ENCODE results near the gene C2CD5.
"Not testable (repeated sequence)": the region's sequence is repeated elsewhere in the genome, so short reads cannot be mapped to it uniquely, and the experiment has no call there.

The C2CD5 gene

GRCh38 chr12:22544038-22544979 lies at the start of gene C2CD5:
C2CD5 (minus strand) TSS chr12:22544542; CDS start chr12:22544150, 392 bp downstream.
- peak; percentile 91 to 92 for DNase-seq

- no peak for DNase-seq
Measured at GRCh38 chr12:22593864-22594263, 49.5 kb upstream of the C2CD5 start.

- no peak for DNase-seq
Measured at GRCh38 chr12:22588817-22589216, 44.5 kb upstream of the C2CD5 start.

GRCh38 chr12:22578328-22578727 lies 34.0 kb upstream of the C2CD5 start:
- no peak for DNase-seq

GRCh38 chr12:22577667-22578066 lies 33.3 kb upstream of the C2CD5 start:
- DNase-seq: no peak

- DNase-seq: no peak
Measured at GRCh38 chr12:22576473-22576872, 32.1 kb upstream of the C2CD5 start.

GRCh38 chr12:22576065-22576464 lies 31.7 kb upstream of the C2CD5 start:
- DNase-seq: no peak

- DNase-seq: no peak
Measured at GRCh38 chr12:22574921-22575320, 30.6 kb upstream of the C2CD5 start.

GRCh38 chr12:22573181-22573580 lies 28.8 kb upstream of the C2CD5 start:
- no peak for DNase-seq

GRCh38 chr12:22569253-22569652 lies 24.9 kb upstream of the C2CD5 start:
- DNase-seq: no peak

- no peak for DNase-seq
Measured at GRCh38 chr12:22562036-22563028, 18.0 kb upstream of the C2CD5 start.

- DNase-seq: not testable (repeated sequence)
Measured at GRCh38 chr12:22554750-22555149, 10.4 kb upstream of the C2CD5 start.

GRCh38 chr12:22551624-22552023 lies 7.3 kb upstream of the C2CD5 start:
- DNase-seq: no peak

- DNase-seq: no peak
Measured at GRCh38 chr12:22545255-22545654, 913 bp upstream of the C2CD5 start.

- peak; percentile 42 to 43 for DNase-seq
Measured at GRCh38 chr12:22543246-22544037, 900 bp downstream of the C2CD5 start.

GRCh38 chr12:22541496-22542155 lies 2.7 kb downstream of the C2CD5 start:
- DNase-seq: no peak

- no peak for DNase-seq
Measured at GRCh38 chr12:22539055-22539454, 5.3 kb downstream of the C2CD5 start.

GRCh38 chr12:22538311-22538710 lies 6.0 kb downstream of the C2CD5 start:
- DNase-seq: no peak

GRCh38 chr12:22536971-22537544 lies 7.3 kb downstream of the C2CD5 start:
- DNase-seq: no peak

GRCh38 chr12:22536346-22536945 lies 7.9 kb downstream of the C2CD5 start:
- no peak for DNase-seq

GRCh38 chr12:22535478-22535877 lies 8.9 kb downstream of the C2CD5 start:
- DNase-seq: no peak

Data from stimulated activated CD4-positive, alpha-beta T cell treated with anti-CD3 and anti-CD28 coated beads, Interleukin-2, amount 100 ng/mL, for 48 hours (primary cell).